Activated T-cell treated with anti-CD3 and anti-CD28 coated beads, Interleukin-2, amount 50 U/mL, for 1 hour (primary cell): ENCODE data around the gene WDR48.

ENCODE experiments used
- DNase-seq: peaks from one replicate; pipeline ENCODE4 v3.0.0-alpha.2; 2020

WDR48 gene

GRCh38 chr3:39140341-39140971 lies 88.6 kb downstream of the WDR48 start:
- peak; percentile 40 for DNase-seq

GRCh38 chr3:39141171-39141995 lies 89.6 kb downstream of the WDR48 start:
- peak; percentile 48 for DNase-seq

DNA sequence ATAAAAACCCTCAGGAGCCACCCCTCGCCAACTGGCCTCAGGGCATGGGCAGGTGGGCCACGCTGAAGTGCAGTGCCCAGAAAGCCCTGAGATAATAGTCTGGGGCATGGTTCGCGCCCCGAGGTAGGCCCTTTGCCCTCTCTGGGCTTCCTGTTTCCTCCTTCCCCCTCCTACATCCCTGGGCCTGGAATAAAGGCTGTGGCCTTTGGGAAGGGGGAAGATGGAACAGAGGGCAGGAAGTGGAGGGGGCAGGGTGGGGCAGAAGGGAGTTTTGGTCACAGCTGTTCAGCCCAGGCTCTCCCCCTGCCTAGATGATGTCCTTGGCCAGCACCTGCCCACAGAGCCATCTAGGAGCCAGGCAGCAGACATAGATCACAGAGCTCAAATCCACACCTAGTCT lies 90.3 kb downstream of the WDR48 start:
- DNase-seq = no peak

- DNase-seq = peak; percentile 38
Observed at GRCh38 chr3:39143051-39143885, 91.5 kb downstream of the WDR48 start.

DNA sequence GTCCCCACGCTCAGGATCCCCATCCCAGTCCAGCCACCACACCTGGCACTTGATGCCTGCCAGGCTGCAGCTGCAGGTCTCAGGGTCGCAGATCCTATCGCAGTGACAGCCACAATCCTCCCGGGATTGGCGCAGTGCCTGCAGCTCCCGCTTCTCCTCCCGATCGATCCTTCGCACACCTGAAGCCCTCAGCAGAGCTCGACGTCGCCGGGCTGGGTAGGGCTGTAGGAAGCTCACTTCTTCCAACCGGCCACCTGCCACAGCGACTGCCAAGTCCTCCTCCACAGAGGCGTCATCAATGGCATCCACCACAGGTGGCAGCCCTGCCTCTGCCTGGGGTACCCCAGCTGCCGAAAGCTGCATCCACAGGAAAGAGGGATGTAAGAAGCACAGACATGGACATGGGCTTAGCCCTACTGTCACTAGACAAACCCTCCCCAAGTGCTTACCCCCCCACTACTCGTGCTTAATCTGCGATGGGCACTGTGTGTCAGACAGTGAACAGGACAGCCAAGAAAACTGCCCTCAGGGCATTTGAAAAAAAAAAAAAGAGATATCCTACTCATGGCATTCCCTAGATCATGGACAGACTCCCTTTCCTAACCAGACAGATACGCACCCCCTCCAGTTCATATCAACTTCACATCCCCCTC lies 92.4 kb downstream of the WDR48 start:
- DNase-seq = peak; percentile 49

- no peak for DNase-seq
Observed at GRCh38 chr3:39144748-39145380, 93.0 kb downstream of the WDR48 start.

GRCh38 chr3:39146083-39146501 lies 94.3 kb downstream of the WDR48 start:
- DNase-seq = no peak
